HepG2 (cell line): ENCODE data around the gene FBXO30. TPM values are rescaled to one million over a fixed set of nuclear protein-coding genes. Genes with fewer than 3 reads are reported as not detected.

Source experiments
- IKZF4 ChIP-seq: sonication (generic); formaldehyde crosslinking; IDR thresholded peaks from 2 replicates; pipeline ENCODE4 v1.5.1; 2020; ENCODE audit warnings: borderline replicate concordance, mild to moderate bottlenecking, low read depth, missing genetic modification reagents; ENCODE audit errors: not compliant biosample characterization
- MYNN ChIP-seq: sonication (generic); formaldehyde crosslinking; IDR thresholded peaks from 2 replicates; pipeline ENCODE4 v1.4.0; 2020; ENCODE audit warnings: mild to moderate bottlenecking, low read depth, missing genetic modification reagents
- PAF1 ChIP-seq: IDR thresholded peaks from 2 replicates; pipeline ENCODE4 v1.6.1; 2016; ENCODE audit warnings: missing genetic modification reagents, missing compliant biosample characterization
- RXRB ChIP-seq: IDR thresholded peaks from 2 replicates; pipeline ENCODE4 v1.6.1; 2016; ENCODE audit warnings: borderline replicate concordance, missing genetic modification reagents, missing compliant biosample characterization
- SRF ChIP-seq: IDR thresholded peaks from 2 replicates; pipeline ENCODE4 v1.6.1; 2011; ENCODE audit warnings: mild to moderate bottlenecking, low read depth, low read length, moderate library complexity
- ZBTB7B ChIP-seq: sonication (generic); formaldehyde crosslinking; IDR thresholded peaks from 2 replicates; pipeline ENCODE4 v1.4.0; 2020; ENCODE audit warnings: missing genetic modification reagents
- ZNF292 ChIP-seq: sonication (generic); formaldehyde crosslinking; IDR thresholded peaks from 2 replicates; pipeline ENCODE4 v1.8.1; 2022; ENCODE audit warnings: mild to moderate bottlenecking, low read depth, missing genetic modification reagents, borderline replicate concordance
- ZNF317 ChIP-seq: sonication (generic); formaldehyde crosslinking; IDR thresholded peaks from 2 replicates; pipeline ENCODE4 v1.5.0; 2020; ENCODE audit warnings: mild to moderate bottlenecking, missing genetic modification reagents
- ZNF510 ChIP-seq: sonication (generic); formaldehyde crosslinking; IDR thresholded peaks from 2 replicates; pipeline ENCODE4 v1.4.0; 2020; ENCODE audit warnings: low read depth, mild to moderate bottlenecking, missing genetic modification reagents
- ZNF788 ChIP-seq: sonication (generic); formaldehyde crosslinking; IDR thresholded peaks from 2 replicates; pipeline ENCODE4 v1.5.0; 2020; ENCODE audit warnings: mild to moderate bottlenecking, missing genetic modification reagents, borderline replicate concordance
- polyA plus RNA-seq, 8 experiments: library from polyadenylated mRNA; depleted of rRNA in 3 of 8; stranded (reverse) in 7 of 8; unstranded in 1 of 8; fragments of >200 nt; fragmentation: Illumina TruSeq in 4 of 8; extraction: Trizol in 4 of 8; gene quantifications; 2 replicates each; pipeline versions ENCODE4 v1.2.1 to v1.2.3, GENCODE V29; 2011 to 2016; ENCODE audit warnings: low read depth in 4 of 8, missing spikeins in 1 of 8, mixed read lengths in 1 of 8; ENCODE audit not compliant: insufficient read depth in 1 of 8
- total RNA-seq, 5 experiments: library from RNA; depleted of rRNA; stranded (reverse); fragments of >200 nt; fragmentation: Illumina TruSeq; extraction: Trizol; gene quantifications; 2 replicates each; pipeline ENCODE4 v1.2.3, GENCODE V29; 2016; ENCODE audit warnings: low read depth in 1 of 5
- TF ChIP-seq, protein P1 (sequence below), 2 experiments: sonication (generic) in 1 of 2; formaldehyde crosslinking in 1 of 2; IDR thresholded peaks; 2 replicates each; pipeline versions ENCODE4 v1.4.0 to v1.6.1; 2016 to 2020; ENCODE audit warnings: borderline replicate concordance in 1 of 2, low read depth in 1 of 2, mild to moderate bottlenecking in 1 of 2, missing genetic modification reagents in 1 of 2
- TF ChIP-seq, protein P2 (sequence below): sonication (generic); formaldehyde crosslinking; IDR thresholded peaks from 2 replicates; pipeline ENCODE4 v1.5.0; 2020; ENCODE audit warnings: mild to moderate bottlenecking, missing genetic modification reagents
- TF ChIP-seq, protein P3 (sequence below): sonication (generic); formaldehyde crosslinking; IDR thresholded peaks from 2 replicates; pipeline ENCODE4 v1.8.0; 2022; ENCODE audit warnings: mild to moderate bottlenecking, missing genetic modification reagents; ENCODE audit not compliant: insufficient replicate concordance
- TF ChIP-seq, protein P4 (sequence below): fragments of 450-650 bp; IDR thresholded peaks from 2 replicates; pipeline ENCODE4 v1.6.1; 2016
- TF ChIP-seq, protein P5 (sequence below): sonication (generic); formaldehyde crosslinking; IDR thresholded peaks from 2 replicates; pipeline ENCODE4 v1.4.0; 2020; ENCODE audit warnings: missing genetic modification reagents
- TF ChIP-seq, protein P6 (sequence below): sonication (generic); formaldehyde crosslinking; IDR thresholded peaks from 2 replicates; pipeline ENCODE4 v1.4.0; 2020; ENCODE audit warnings: missing genetic modification reagents

FBXO30 gene
- total and polyA plus RNA-seq, 2 of the 13 experiments (the other 11 are each of a cell fraction or from before 2014, with no cell fraction given), result 3.2 to 7.1 TPM

DNA sequence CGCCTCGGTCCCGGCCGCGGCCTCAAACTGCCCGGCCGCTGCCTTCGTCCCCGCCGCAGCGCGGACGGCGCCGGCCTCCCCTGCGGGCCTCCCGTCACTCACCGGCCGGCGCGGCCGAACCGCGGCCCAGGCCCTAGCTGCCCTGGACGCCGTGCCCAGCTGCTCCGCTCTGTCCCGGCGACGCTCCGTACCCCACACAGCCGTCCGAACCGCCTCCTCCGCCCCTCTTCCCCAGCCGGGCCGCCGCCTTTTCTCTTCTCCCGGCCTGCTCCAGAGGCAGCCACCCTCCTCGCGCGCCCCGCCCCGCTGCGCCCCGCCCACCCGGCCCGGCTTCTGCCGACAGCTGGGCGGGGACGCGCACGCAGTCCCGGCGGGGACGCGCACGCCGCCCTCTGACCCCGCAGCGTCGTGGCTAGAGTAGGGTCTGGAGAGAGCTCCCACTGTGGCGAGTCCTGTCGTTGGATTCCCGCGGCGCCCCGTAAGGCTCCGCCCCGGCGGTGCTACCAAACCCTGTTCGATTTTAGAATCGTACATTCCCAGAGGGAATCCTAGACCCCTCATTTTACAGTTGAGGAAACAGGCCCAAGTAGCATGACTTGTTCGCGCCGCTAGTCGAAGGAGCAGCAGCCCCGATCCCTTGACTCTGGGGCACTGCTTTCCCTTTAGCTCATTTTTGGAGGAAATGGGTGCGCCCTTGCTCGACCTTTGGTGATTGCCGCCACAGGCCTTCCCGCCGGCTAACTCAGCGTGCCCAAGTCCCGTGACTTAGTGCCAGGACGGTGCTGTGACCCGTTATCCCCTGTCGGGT is at the start of gene FBXO30 (continued):
- TF ChIP-seq, protein P1, sequence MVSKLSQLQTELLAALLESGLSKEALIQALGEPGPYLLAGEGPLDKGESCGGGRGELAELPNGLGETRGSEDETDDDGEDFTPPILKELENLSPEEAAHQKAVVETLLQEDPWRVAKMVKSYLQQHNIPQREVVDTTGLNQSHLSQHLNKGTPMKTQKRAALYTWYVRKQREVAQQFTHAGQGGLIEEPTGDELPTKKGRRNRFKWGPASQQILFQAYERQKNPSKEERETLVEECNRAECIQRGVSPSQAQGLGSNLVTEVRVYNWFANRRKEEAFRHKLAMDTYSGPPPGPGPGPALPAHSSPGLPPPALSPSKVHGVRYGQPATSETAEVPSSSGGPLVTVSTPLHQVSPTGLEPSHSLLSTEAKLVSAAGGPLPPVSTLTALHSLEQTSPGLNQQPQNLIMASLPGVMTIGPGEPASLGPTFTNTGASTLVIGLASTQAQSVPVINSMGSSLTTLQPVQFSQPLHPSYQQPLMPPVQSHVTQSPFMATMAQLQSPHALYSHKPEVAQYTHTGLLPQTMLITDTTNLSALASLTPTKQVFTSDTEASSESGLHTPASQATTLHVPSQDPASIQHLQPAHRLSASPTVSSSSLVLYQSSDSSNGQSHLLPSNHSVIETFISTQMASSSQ (IDR thresholded peaks at IDR 0.05; ENCODE audit: low read depth), result no peak
- TF ChIP-seq, protein P1 (CRISPR knock-in tag; IDR thresholded peaks at IDR 0.05; ENCODE audit: borderline replicate concordance), result peak; percentile 58; the same call in 1 of the 2 replicates
- peak; percentile 19 for TF ChIP-seq IKZF4 (CRISPR knock-in tag)
- no peak for TF ChIP-seq RXRB
- TF ChIP-seq, protein P2, sequence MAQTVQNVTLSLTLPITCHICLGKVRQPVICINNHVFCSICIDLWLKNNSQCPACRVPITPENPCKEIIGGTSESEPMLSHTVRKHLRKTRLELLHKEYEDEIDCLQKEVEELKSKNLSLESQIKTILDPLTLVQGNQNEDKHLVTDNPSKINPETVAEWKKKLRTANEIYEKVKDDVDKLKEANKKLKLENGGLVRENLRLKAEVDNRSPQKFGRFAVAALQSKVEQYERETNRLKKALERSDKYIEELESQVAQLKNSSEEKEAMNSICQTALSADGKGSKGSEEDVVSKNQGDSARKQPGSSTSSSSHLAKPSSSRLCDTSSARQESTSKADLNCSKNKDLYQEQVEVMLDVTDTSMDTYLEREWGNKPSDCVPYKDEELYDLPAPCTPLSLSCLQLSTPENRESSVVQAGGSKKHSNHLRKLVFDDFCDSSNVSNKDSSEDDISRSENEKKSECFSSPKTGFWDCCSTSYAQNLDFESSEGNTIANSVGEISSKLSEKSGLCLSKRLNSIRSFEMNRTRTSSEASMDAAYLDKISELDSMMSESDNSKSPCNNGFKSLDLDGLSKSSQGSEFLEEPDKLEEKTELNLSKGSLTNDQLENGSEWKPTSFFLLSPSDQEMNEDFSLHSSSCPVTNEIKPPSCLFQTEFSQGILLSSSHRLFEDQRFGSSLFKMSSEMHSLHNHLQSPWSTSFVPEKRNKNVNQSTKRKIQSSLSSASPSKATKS (CRISPR knock-in tag), result no peak
- TF ChIP-seq SRF, result no peak
- TF ChIP-seq, protein P3, sequence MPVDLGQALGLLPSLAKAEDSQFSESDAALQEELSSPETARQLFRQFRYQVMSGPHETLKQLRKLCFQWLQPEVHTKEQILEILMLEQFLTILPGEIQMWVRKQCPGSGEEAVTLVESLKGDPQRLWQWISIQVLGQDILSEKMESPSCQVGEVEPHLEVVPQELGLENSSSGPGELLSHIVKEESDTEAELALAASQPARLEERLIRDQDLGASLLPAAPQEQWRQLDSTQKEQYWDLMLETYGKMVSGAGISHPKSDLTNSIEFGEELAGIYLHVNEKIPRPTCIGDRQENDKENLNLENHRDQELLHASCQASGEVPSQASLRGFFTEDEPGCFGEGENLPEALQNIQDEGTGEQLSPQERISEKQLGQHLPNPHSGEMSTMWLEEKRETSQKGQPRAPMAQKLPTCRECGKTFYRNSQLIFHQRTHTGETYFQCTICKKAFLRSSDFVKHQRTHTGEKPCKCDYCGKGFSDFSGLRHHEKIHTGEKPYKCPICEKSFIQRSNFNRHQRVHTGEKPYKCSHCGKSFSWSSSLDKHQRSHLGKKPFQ (CRISPR knock-in tag), result no peak
- no peak; the same call in 1 of the 2 replicates for TF ChIP-seq ZNF510
- TF ChIP-seq ZNF317 (CRISPR knock-in tag), result peak; percentile 82
- TF ChIP-seq, protein P4, sequence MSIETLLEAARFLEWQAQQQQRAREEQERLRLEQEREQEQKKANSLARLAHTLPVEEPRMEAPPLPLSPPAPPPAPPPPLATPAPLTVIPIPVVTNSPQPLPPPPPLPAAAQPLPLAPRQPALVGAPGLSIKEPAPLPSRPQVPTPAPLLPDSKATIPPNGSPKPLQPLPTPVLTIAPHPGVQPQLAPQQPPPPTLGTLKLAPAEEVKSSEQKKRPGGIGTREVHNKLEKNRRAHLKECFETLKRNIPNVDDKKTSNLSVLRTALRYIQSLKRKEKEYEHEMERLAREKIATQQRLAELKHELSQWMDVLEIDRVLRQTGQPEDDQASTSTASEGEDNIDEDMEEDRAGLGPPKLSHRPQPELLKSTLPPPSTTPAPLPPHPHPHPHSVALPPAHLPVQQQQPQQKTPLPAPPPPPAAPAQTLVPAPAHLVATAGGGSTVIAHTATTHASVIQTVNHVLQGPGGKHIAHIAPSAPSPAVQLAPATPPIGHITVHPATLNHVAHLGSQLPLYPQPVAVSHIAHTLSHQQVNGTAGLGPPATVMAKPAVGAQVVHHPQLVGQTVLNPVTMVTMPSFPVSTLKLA, result no peak
- TF ChIP-seq ZBTB7B (CRISPR knock-in tag), result peak; percentile 45
- TF ChIP-seq, protein P5, sequence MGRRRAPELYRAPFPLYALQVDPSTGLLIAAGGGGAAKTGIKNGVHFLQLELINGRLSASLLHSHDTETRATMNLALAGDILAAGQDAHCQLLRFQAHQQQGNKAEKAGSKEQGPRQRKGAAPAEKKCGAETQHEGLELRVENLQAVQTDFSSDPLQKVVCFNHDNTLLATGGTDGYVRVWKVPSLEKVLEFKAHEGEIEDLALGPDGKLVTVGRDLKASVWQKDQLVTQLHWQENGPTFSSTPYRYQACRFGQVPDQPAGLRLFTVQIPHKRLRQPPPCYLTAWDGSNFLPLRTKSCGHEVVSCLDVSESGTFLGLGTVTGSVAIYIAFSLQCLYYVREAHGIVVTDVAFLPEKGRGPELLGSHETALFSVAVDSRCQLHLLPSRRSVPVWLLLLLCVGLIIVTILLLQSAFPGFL, result no peak
- peak; percentile 81; the same call in 1 of the 2 replicates for TF ChIP-seq ZNF788 (CRISPR knock-in tag)
- peak; percentile 82; the same call in 1 of the 2 replicates for TF ChIP-seq MYNN (CRISPR knock-in tag)
- TF ChIP-seq PAF1 (CRISPR knock-in tag), result no peak
- TF ChIP-seq ZNF292 (CRISPR knock-in tag), result no peak; the same call in 1 of the 2 replicates
- TF ChIP-seq, protein P6, sequence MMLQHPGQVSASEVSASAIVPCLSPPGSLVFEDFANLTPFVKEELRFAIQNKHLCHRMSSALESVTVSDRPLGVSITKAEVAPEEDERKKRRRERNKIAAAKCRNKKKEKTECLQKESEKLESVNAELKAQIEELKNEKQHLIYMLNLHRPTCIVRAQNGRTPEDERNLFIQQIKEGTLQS (CRISPR knock-in tag), result peak; percentile 14; the same call in 1 of the 2 replicates
